ENCODE data around the gene P2RY6.
A peak's percentile ranks its signal among the peaks of the same experiment; 100 is the strongest.

The P2RY6 gene

GRCh38 chr11:73237471-73238290, 34.5 kb upstream of the P2RY6 start:
- DNase-seq, result no peak

- no peak for DNase-seq
These were observed 33.0 kb upstream of the P2RY6 start for GRCh38 chr11:73239111-73239521.

GRCh38 chr11:73239571-73240189, 32.5 kb upstream of the P2RY6 start:
- no peak for DNase-seq

GRCh38 chr11:73240190-73240781, 31.9 kb upstream of the P2RY6 start:
- DNase-seq, result no peak

GRCh38 chr11:73241300-73241699, 30.8 kb upstream of the P2RY6 start:
- no peak for DNase-seq

GRCh38 chr11:73242251-73243092, 29.7 kb upstream of the P2RY6 start:
- peak; percentile 18 to 56 (median 43) for DNase-seq

- no peak for DNase-seq
These were observed 29.0 kb upstream of the P2RY6 start for GRCh38 chr11:73243093-73243485.

GRCh38 chr11:73244589-73245240, 27.4 kb upstream of the P2RY6 start:
- DNase-seq, result no peak

- no peak for DNase-seq
These were observed 26.7 kb upstream of the P2RY6 start for GRCh38 chr11:73245461-73245860.

GRCh38 chr11:73246303-73246702, 25.8 kb upstream of the P2RY6 start:
- no peak for DNase-seq

GRCh38 chr11:73248526-73249185, 23.5 kb upstream of the P2RY6 start:
- no peak for DNase-seq

GRCh38 chr11:73249304-73249703, 22.8 kb upstream of the P2RY6 start:
- peak in 1 of 5 experiments; percentile 16 for DNase-seq

GRCh38 chr11:73249853-73250783, 22.0 kb upstream of the P2RY6 start:
- peak in 1 of 5 experiments; percentile 44 for DNase-seq

GRCh38 chr11:73252577-73253191, 19.5 kb upstream of the P2RY6 start:
- peak in 1 of 5 experiments; percentile 49 for DNase-seq

- DNase-seq, result no peak
These were observed 14.6 kb upstream of the P2RY6 start for GRCh38 chr11:73257342-73258103.

- DNase-seq, result no peak
These were observed 13.8 kb upstream of the P2RY6 start for GRCh38 chr11:73258104-73259035.

- DNase-seq, result no peak
These were observed 12.6 kb upstream of the P2RY6 start for GRCh38 chr11:73259406-73260126.

- no peak for DNase-seq
These were observed 12.0 kb upstream of the P2RY6 start for GRCh38 chr11:73260127-73260457.
